H9 (cell line): Measurements from ENCODE around the gene CBR3. TPM values are rescaled to one million over a fixed set of nuclear protein-coding genes. Genes with fewer than 3 reads are reported as not detected.

Experiments
- DNase-seq: peaks from one replicate; pipeline ENCODE4 v3.0.0-alpha.2; 2017
- H2AFZ ChIP-seq: one replicate; pipeline ENCODE4 v1.6.1; 2013; ENCODE audit warnings: mild to moderate bottlenecking, low read length, control low read depth, moderate library complexity
- H2AK5ac ChIP-seq: 2 replicates; pipeline ENCODE4 v1.6.1; 2013; ENCODE audit warnings: low read length, control low read depth, mixed read lengths; ENCODE audit not compliant: insufficient read length
- H2BK120ac ChIP-seq: one replicate; pipeline ENCODE4 v1.6.1; 2013; ENCODE audit warnings: low read depth, mild to moderate bottlenecking, low read length, control low read depth, inconsistent platforms; ENCODE audit not compliant: poor library complexity, severe bottlenecking
- H2BK12ac ChIP-seq: 2 replicates; pipeline ENCODE4 v1.6.1; 2013; ENCODE audit warnings: low read length, control low read depth, mixed read lengths, low read depth; ENCODE audit not compliant: insufficient read length
- H2BK15ac ChIP-seq: 2 replicates; pipeline ENCODE4 v1.6.1; 2013; ENCODE audit warnings: low read depth, low read length, control low read depth
- H2BK20ac ChIP-seq: one replicate; pipeline ENCODE4 v1.6.1; 2013; ENCODE audit warnings: low read depth, mild to moderate bottlenecking, low read length, control low read depth, inconsistent platforms; ENCODE audit not compliant: poor library complexity, severe bottlenecking
- H2BK5ac ChIP-seq: 2 replicates; pipeline ENCODE4 v1.6.1; 2013; ENCODE audit warnings: low read length, control low read depth, mixed read lengths; ENCODE audit not compliant: insufficient read length
- H3K14ac ChIP-seq: 2 replicates; pipeline ENCODE4 v1.6.1; 2013; ENCODE audit warnings: low read length, control low read depth; ENCODE audit not compliant: insufficient read depth
- H3K18ac ChIP-seq: 2 replicates; pipeline ENCODE4 v1.6.1; 2013; ENCODE audit warnings: low read depth, mild to moderate bottlenecking, mixed read lengths, low read length, control low read depth; ENCODE audit not compliant: insufficient read length
- H3K23ac ChIP-seq: 2 replicates; pipeline ENCODE4 v1.6.1; 2013; ENCODE audit warnings: low read length, control low read depth, mixed read lengths, low read depth; ENCODE audit not compliant: insufficient read length
- H3K23me2 ChIP-seq: 2 replicates; pipeline ENCODE4 v1.6.1; 2013; ENCODE audit warnings: low read depth, mild to moderate bottlenecking, mixed read lengths, low read length, control low read depth; ENCODE audit not compliant: insufficient read length, poor library complexity, severe bottlenecking
- H3K27ac ChIP-seq: 2 replicates; pipeline ENCODE4 v1.5.1; 2013; ENCODE audit warnings: low read length, control low read depth, mixed read lengths, low read depth; ENCODE audit not compliant: insufficient read length
- H3K27me3 ChIP-seq: 2 replicates; pipeline ENCODE4 v1.6.1; 2013; ENCODE audit warnings: low read length, control low read depth, inconsistent platforms; ENCODE audit not compliant: insufficient read depth
- H3K4ac ChIP-seq: 2 replicates; pipeline ENCODE4 v1.6.1; 2013; ENCODE audit warnings: low read depth, mild to moderate bottlenecking, control low read depth, inconsistent platforms, low read length, moderate library complexity
- H3K4me1 ChIP-seq: 2 replicates; pipeline ENCODE4 v1.6.1; 2013; ENCODE audit warnings: low read length, control low read depth, inconsistent platforms; ENCODE audit not compliant: insufficient read depth
- H3K4me2 ChIP-seq: 2 replicates; pipeline ENCODE4 v1.6.1; 2013; ENCODE audit warnings: low read length, control low read depth, mixed read lengths; ENCODE audit not compliant: insufficient read length, insufficient read depth
- H3K56ac ChIP-seq: 2 replicates; pipeline ENCODE4 v1.6.1; 2013; ENCODE audit warnings: low read depth, mild to moderate bottlenecking, mixed read lengths, low read length, control low read depth; ENCODE audit not compliant: insufficient read length
- H3K79me1 ChIP-seq: 2 replicates; pipeline ENCODE4 v1.6.1; 2013; ENCODE audit warnings: low read depth, mild to moderate bottlenecking, moderate library complexity, low read length, control low read depth, inconsistent platforms; ENCODE audit not compliant: insufficient read depth, poor library complexity, severe bottlenecking
- H3K79me2 ChIP-seq: 2 replicates; pipeline ENCODE4 v1.6.1; 2013; ENCODE audit warnings: low read length, control low read depth, inconsistent platforms; ENCODE audit not compliant: insufficient read depth
- H3K9ac ChIP-seq: 2 replicates; pipeline ENCODE4 v1.6.1; 2013; ENCODE audit warnings: low read length, control low read depth, mixed read lengths; ENCODE audit not compliant: insufficient read length; ENCODE audit errors: extremely low read depth
- H3K9me3 ChIP-seq: one replicate; pipeline ENCODE4 v1.6.1; 2013; ENCODE audit warnings: low read depth, low read length, inconsistent platforms; ENCODE audit not compliant: control insufficient read depth
- H3T11ph ChIP-seq: one replicate; pipeline ENCODE4 v1.6.1; 2013; ENCODE audit warnings: mild to moderate bottlenecking, low read length, control low read depth, inconsistent platforms
- H4K20me1 ChIP-seq: one replicate; pipeline ENCODE4 v1.6.1; 2013; ENCODE audit not compliant: control insufficient read depth, insufficient read length, insufficient read depth
- H4K5ac ChIP-seq: 2 replicates; pipeline ENCODE4 v1.6.1; 2013; ENCODE audit warnings: low read depth, mild to moderate bottlenecking, mixed read lengths, low read length, control low read depth; ENCODE audit not compliant: insufficient read length
- H4K8ac ChIP-seq: replicated peaks from 2 replicates; pipeline ENCODE4 v1.6.1; 2013; ENCODE audit warnings: low read length, control low read depth, mixed read lengths, low read depth; ENCODE audit not compliant: insufficient read length
- H4K91ac ChIP-seq: 2 replicates; pipeline ENCODE4 v1.6.1; 2013; ENCODE audit warnings: low read depth, mild to moderate bottlenecking, moderate library complexity, mixed read lengths, low read length, control low read depth; ENCODE audit not compliant: insufficient read length
- H3K27ac Mint-ChIP-seq, 3 experiments: 2 replicates in 2 of 3; 3 replicates in 1 of 3; pipeline ENCODE4 v1.8.0; 2020 to 2021; ENCODE audit warnings: mixed read lengths in 3 of 3, mild to moderate bottlenecking in 1 of 3, moderate library complexity in 1 of 3
- H3K27me3 Mint-ChIP-seq: 2 replicates; pipeline ENCODE4 v1.8.0; 2021; ENCODE audit warnings: low read depth, mild to moderate bottlenecking, moderate library complexity, mixed read lengths
- H3K36me3 Mint-ChIP-seq, 3 experiments: 2 replicates in 2 of 3; 3 replicates in 1 of 3; pipeline ENCODE4 v1.8.0; 2020 to 2021; ENCODE audit warnings: low read depth in 3 of 3, mixed read lengths in 3 of 3; ENCODE audit not compliant: insufficient read depth in 1 of 3
- H3K4me1 Mint-ChIP-seq, 2 experiments: 2 replicates each; pipeline ENCODE4 v1.8.0; 2020; ENCODE audit warnings: mixed read lengths in 2 of 2
- H3K4me3 Mint-ChIP-seq, 2 experiments: 2 replicates in 1 of 2; 3 replicates in 1 of 2; pipeline ENCODE4 v1.8.0; 2020 to 2021; ENCODE audit warnings: mild to moderate bottlenecking in 2 of 2, mixed read lengths in 2 of 2, moderate library complexity in 1 of 2
- H3K9me3 Mint-ChIP-seq, 2 experiments: 2 replicates in 1 of 2; 3 replicates in 1 of 2; pipeline ENCODE4 v1.8.0; 2020; ENCODE audit warnings: mild to moderate bottlenecking in 2 of 2, mixed read lengths in 2 of 2, moderate library complexity in 1 of 2
- CTCF ChIP-seq: fragments of 200-600 bp; sonication (generic); conservative IDR thresholded peaks from 3 replicates; pipeline ENCODE4 v1.8.0; 2021; ENCODE audit warnings: antibody characterized with exemption, mild to moderate bottlenecking
- WGBS: extraction: QIAGEN DNeasy Blood & Tissue Kit; methylation state at CpG from one replicate; pipeline ENCODE4 v1.1.7; 2013; ENCODE audit warnings: missing lambda C conversion rate, low lambda C conversion rate, mixed read lengths; ENCODE audit not compliant: insufficient read length; ENCODE audit errors: extremely low coverage; 5-methylcytosine and 5-hydroxymethylcytosine counted together
- total RNA-seq: library from RNA; stranded (reverse); gene quantifications from 2 replicates; pipeline ENCODE4 v1.2.1, GENCODE V29; 2021

The CBR3 gene
- total RNA-seq, 1 experiment from 2014 or later, result 2.4 TPM

- Histone ChIP-seq H2AFZ (no peak overlapping the region), H4K5ac (no peak overlapping the region), H3K23ac (no peak overlapping the region), H3K18ac (no peak overlapping the region), H3K9me3 (peaks cover 9% of the 10 kb centered on the region), H3K27me3 (no peaks in the 10 kb centered on the region), H3K14ac (no peak overlapping the region), H2BK12ac (no peak overlapping the region), H3K4ac (no peak overlapping the region), H4K20me1 (no peaks in the 10 kb centered on the region), H2BK5ac (no peak overlapping the region), H3K4me1 (peaks cover 3% of the 10 kb centered on the region; the same call in 1 of the 2 replicates), H2BK15ac (no peak overlapping the region), H3K4me2 (no peak overlapping the region), H2BK20ac (no peak overlapping the region), H3K27ac (no peak overlapping the region), H3K79me1 (no peaks in the 10 kb centered on the region), H4K91ac (no peak overlapping the region), H4K8ac (no peak overlapping the region), H3T11ph (no peak overlapping the region), H3K56ac (no peak overlapping the region), H2BK120ac (no peak overlapping the region), H2AK5ac (no peak overlapping the region), H3K23me2 (no peaks in the 10 kb centered on the region), H3K9ac (no peak overlapping the region), H3K79me2 (no peaks in the 10 kb centered on the region)
- Mint-ChIP-seq H3K27ac (peak overlapping the region in 1 of 3 experiments; percentile 74; a peak in 1 of 7 replicates), H3K27me3 (no peaks in the 10 kb centered on the region), H3K4me1 (peaks cover 22 to 26% of the 10 kb centered on the region in 2 experiments), H3K9me3 (peaks cover 4 to 7% of the 10 kb centered on the region in 2 experiments; a peak in 3 of 5 replicates), H3K4me3 (no peak overlapping the region), H3K36me3 (peaks cover 6 to 11% (median 9%) of the 10 kb centered on the region in 3 experiments; a peak in 6 of 7 replicates)
- WGBS, result no CpG with 5 or more reads among the region's 6 CpGs
- no peak for TF ChIP-seq CTCF
- DNase-seq, result no peak
Observed at GRCh38 chr21:36115138-36115730, 19.6 kb upstream of the CBR3 start.
